Measurements from ENCODE around the gene BCOR.
A peak's percentile ranks its signal among the peaks of the same experiment; 100 is the strongest.

DNA sequence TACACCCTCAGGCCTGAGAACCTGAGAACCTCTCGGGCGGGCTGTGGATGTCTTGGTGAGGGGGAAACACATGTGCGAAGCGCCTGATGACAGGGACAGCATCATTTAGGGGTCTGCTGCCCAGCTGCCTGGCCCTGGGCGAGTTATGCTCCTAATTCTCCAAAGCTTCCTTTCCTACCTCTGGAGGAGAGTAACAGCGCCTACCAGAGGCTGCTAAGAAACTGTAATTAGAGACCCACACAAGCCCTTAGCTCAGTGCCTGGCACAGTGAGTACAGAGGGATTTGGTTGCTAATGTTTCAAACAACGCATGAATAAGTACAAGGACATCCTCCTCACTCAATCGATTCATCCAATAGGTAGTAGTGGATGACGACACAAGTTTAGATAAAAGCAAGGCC lies 40.4 kb downstream of the BCOR start:
- TF ChIP-seq SP1 (IDR thresholded peaks at IDR 0.05; ENCODE audit: low read depth, low read length) = no peak
- peak in 2 of 3 experiments; percentile 25 to 49; a peak in 1 of 4 replicates for TF ChIP-seq CTCF (IDR thresholded peaks at IDR 0.05; ENCODE audit: control extremely low read depth in 1 of 3, insufficient read depth in 1 of 3, low read depth in 1 of 3, low read length in 3 of 3)
- no peak for TF ChIP-seq KDM5A (IDR thresholded peaks at IDR 0.05; ENCODE audit: low read length)
- no peak for TF ChIP-seq BRCA1 (IDR thresholded peaks at IDR 0.05; ENCODE audit: low read depth, low read length)
- TF ChIP-seq EGR1 (IDR thresholded peaks at IDR 0.05; ENCODE audit: borderline replicate concordance, low read depth, low read length) = no peak
- no peak for TF ChIP-seq PHF8 (conservative IDR thresholded peaks at IDR 0.05; ENCODE audit: low read depth, low read length)
- no peak for TF ChIP-seq SP4 (IDR thresholded peaks at IDR 0.05; ENCODE audit: low read length)
- TF ChIP-seq, protein P1, sequence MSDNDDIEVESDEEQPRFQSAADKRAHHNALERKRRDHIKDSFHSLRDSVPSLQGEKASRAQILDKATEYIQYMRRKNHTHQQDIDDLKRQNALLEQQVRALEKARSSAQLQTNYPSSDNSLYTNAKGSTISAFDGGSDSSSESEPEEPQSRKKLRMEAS (IDR thresholded peaks at IDR 0.05) = no peak
- no peak for TF ChIP-seq EP300 (IDR thresholded peaks at IDR 0.05; ENCODE audit: borderline replicate concordance in 1 of 2, low read depth in 2 of 2, low read length in 2 of 2)
- no peak for TF ChIP-seq CBX8 (IDR thresholded peaks at IDR 0.05; ENCODE audit: borderline replicate concordance, low read depth, low read length)
- TF ChIP-seq POLR2AphosphoS5 (IDR thresholded peaks at IDR 0.05; ENCODE audit: low read depth, low read length) = no peak

All from H1 (cell line).